Urinary bladder (tissue), 4 donors: Measurements from ENCODE around the gene FREM2. TPM values are rescaled to one million over a fixed set of nuclear protein-coding genes. Genes with fewer than 3 reads are reported as not detected.

Experiments used
- DNase-seq: peaks from one replicate; pipeline ENCODE4 v3.0.0-alpha.2; 2015; ENCODE audit errors: extremely low spot score
- H3K27ac ChIP-seq: one replicate; pipeline ENCODE4 v1.5.1; 2013; ENCODE audit warnings: low read depth, mild to moderate bottlenecking, moderate library complexity
- H3K36me3 ChIP-seq: one replicate; pipeline ENCODE4 v1.6.1; 2013; ENCODE audit warnings: mild to moderate bottlenecking, moderate library complexity; ENCODE audit not compliant: insufficient read depth
- H3K4me1 ChIP-seq: one replicate; pipeline ENCODE4 v1.6.1; 2013; ENCODE audit warnings: mild to moderate bottlenecking, moderate library complexity; ENCODE audit not compliant: insufficient read depth
- H3K4me3 ChIP-seq: one replicate; pipeline ENCODE4 v1.5.1; 2013; ENCODE audit warnings: low read depth, low read length
- WGBS: extraction: QIAGEN DNeasy Blood & Tissue Kit; methylation state at CpG from one replicate; pipeline ENCODE4 v1.1.7; 2013; 5-methylcytosine and 5-hydroxymethylcytosine counted together
- polyA plus RNA-seq: library from polyadenylated mRNA; stranded (reverse); fragments of 200-250 nt; gene quantifications from one replicate; pipeline ENCODE4 v1.2.3, GENCODE V29; 2013
- total RNA-seq: library from RNA; depleted of rRNA; stranded (reverse); fragments of >200 nt; gene quantifications from one replicate; pipeline ENCODE4 v1.2.3, GENCODE V29; 2014
- donor health status: healthy with polysubstance abuse.
- donor health status: healthy.

The FREM2 gene
- total and polyA plus RNA-seq, 2 donors = 0.18 to 21.5 TPM

- no peaks in the 10 kb centered on the region for H3K36me3 ChIP-seq
Observed at GRCh38 chr13:38850868-38851626, 164.2 kb downstream of the FREM2 start.

GRCh38 chr13:38854226-38854625 is 167.3 kb downstream of the FREM2 start:
- 52% methylated on average over 3 of the region's 3 CpGs for WGBS

More at GRCh38 chr13:38850868-38851626, 164.2 kb downstream of the FREM2 start:
- no peaks in the 10 kb centered on the region for H3K4me1 ChIP-seq
- 67% methylated on average over 5 of the region's 5 CpGs for WGBS
- no peak for DNase-seq
- no peak overlapping the region for H3K4me3 ChIP-seq
- no peak overlapping the region for H3K27ac ChIP-seq

GRCh38 chr13:38856065-38856464 is 169.2 kb downstream of the FREM2 start:
- WGBS = 91% methylated on average over 4 of the region's 4 CpGs

More at GRCh38 chr13:38854226-38854625, 167.3 kb downstream of the FREM2 start:
- H3K4me1 ChIP-seq = no peaks in the 10 kb centered on the region
- no peak overlapping the region for H3K27ac ChIP-seq
- H3K36me3 ChIP-seq = no peaks in the 10 kb centered on the region
- no peak overlapping the region for H3K4me3 ChIP-seq
- no peak for DNase-seq

GRCh38 chr13:38862443-38862842 is 175.6 kb downstream of the FREM2 start:
- no peak overlapping the region for H3K27ac ChIP-seq
- no peak overlapping the region for H3K4me3 ChIP-seq
- 91% methylated on average over 2 of the region's 2 CpGs for WGBS
- no peak for DNase-seq
- no peaks in the 10 kb centered on the region for H3K36me3 ChIP-seq
- H3K4me1 ChIP-seq = no peaks in the 10 kb centered on the region

More at GRCh38 chr13:38856065-38856464, 169.2 kb downstream of the FREM2 start:
- Histone ChIP-seq H3K4me3 (no peak overlapping the region), H3K27ac (no peak overlapping the region), H3K36me3 (no peaks in the 10 kb centered on the region), H3K4me1 (no peaks in the 10 kb centered on the region)
- DNase-seq = no peak

GRCh38 chr13:38863536-38863935 is 176.7 kb downstream of the FREM2 start:
- 95% methylated on average over 3 of the region's 3 CpGs for WGBS
- Histone ChIP-seq H3K4me1 (no peaks in the 10 kb centered on the region), H3K4me3 (no peak overlapping the region), H3K27ac (no peak overlapping the region), H3K36me3 (no peaks in the 10 kb centered on the region)
- DNase-seq = no peak

- Histone ChIP-seq H3K4me3 (no peak overlapping the region), H3K36me3 (no peaks in the 10 kb centered on the region), H3K27ac (no peak overlapping the region), H3K4me1 (no peaks in the 10 kb centered on the region)
- WGBS = 63% methylated on average over 1 of the region's 1 CpG
- no peak for DNase-seq
Observed at GRCh38 chr13:38866649-38867048, 179.8 kb downstream of the FREM2 start.

GRCh38 chr13:38868399-38868798 is 181.5 kb downstream of the FREM2 start:
- Histone ChIP-seq H3K4me3 (no peak overlapping the region), H3K27ac (no peak overlapping the region), H3K36me3 (no peaks in the 10 kb centered on the region), H3K4me1 (no peaks in the 10 kb centered on the region)
- WGBS = 78% methylated on average over 3 of the region's 3 CpGs
- DNase-seq = no peak

GRCh38 chr13:38868870-38869269 is 182.0 kb downstream of the FREM2 start:
- H3K36me3 ChIP-seq = no peaks in the 10 kb centered on the region
- H3K4me1 ChIP-seq = no peaks in the 10 kb centered on the region
- H3K4me3 ChIP-seq = no peak overlapping the region
- WGBS = 76% methylated on average over 2 of the region's 2 CpGs
- DNase-seq = no peak
- H3K27ac ChIP-seq = no peak overlapping the region

- Histone ChIP-seq H3K4me1 (no peaks in the 10 kb centered on the region), H3K36me3 (no peaks in the 10 kb centered on the region), H3K27ac (no peak overlapping the region), H3K4me3 (no peak overlapping the region)
- DNase-seq = no peak
- WGBS = 79% methylated on average over 2 of the region's 2 CpGs
Observed at GRCh38 chr13:38871275-38871674, 184.4 kb downstream of the FREM2 start.

GRCh38 chr13:38872693-38873092 is 185.8 kb downstream of the FREM2 start:
- no peak overlapping the region for H3K27ac ChIP-seq
- WGBS = 23% methylated on average over 7 of the region's 7 CpGs
- H3K4me1 ChIP-seq = no peaks in the 10 kb centered on the region
- no peak for DNase-seq
- no peaks in the 10 kb centered on the region for H3K36me3 ChIP-seq
- H3K4me3 ChIP-seq = no peak overlapping the region

- H3K4me3 ChIP-seq = no peak overlapping the region
- H3K4me1 ChIP-seq = no peaks in the 10 kb centered on the region
- DNase-seq = no peak
- H3K27ac ChIP-seq = no peak overlapping the region
- H3K36me3 ChIP-seq = no peaks in the 10 kb centered on the region
- 78% methylated on average over 1 of the region's 1 CpG for WGBS
Observed at GRCh38 chr13:38875186-38875875, 188.5 kb downstream of the FREM2 start.

GRCh38 chr13:38879278-38879677 is 192.4 kb downstream of the FREM2 start:
- H3K4me1 ChIP-seq = no peaks in the 10 kb centered on the region
- no peak overlapping the region for H3K4me3 ChIP-seq
- WGBS = 78% methylated on average over 3 of the region's 3 CpGs
- no peaks in the 10 kb centered on the region for H3K36me3 ChIP-seq
- H3K27ac ChIP-seq = no peak overlapping the region
- DNase-seq = no peak

GRCh38 chr13:38879786-38880185 is 192.9 kb downstream of the FREM2 start:
- H3K27ac ChIP-seq = no peak overlapping the region

GRCh38 chr13:38880397-38880796 is 193.5 kb downstream of the FREM2 start:
- WGBS = 88% methylated on average over 5 of the region's 5 CpGs
- Histone ChIP-seq H3K4me3 (no peak overlapping the region), H3K27ac (no peak overlapping the region), H3K4me1 (no peaks in the 10 kb centered on the region), H3K36me3 (no peaks in the 10 kb centered on the region)
- DNase-seq = no peak

More at GRCh38 chr13:38879786-38880185, 192.9 kb downstream of the FREM2 start:
- no peak for DNase-seq
- no peak overlapping the region for H3K4me3 ChIP-seq
- H3K4me1 ChIP-seq = no peaks in the 10 kb centered on the region
- H3K36me3 ChIP-seq = no peaks in the 10 kb centered on the region
